AG09309 (cell line): Measurements from ENCODE around the gene PRELID3B.

Source experiments
- DNase-seq: peaks from one replicate; pipeline ENCODE4 v3.0.0-alpha.2; 2010; ENCODE audit warnings: low read depth
- H3K4me3 ChIP-seq: 2 replicates; pipeline ENCODE4 v1.5.1; 2011; ENCODE audit warnings: mild to moderate bottlenecking, low read depth, low read length, moderate library complexity; ENCODE audit not compliant: control insufficient read depth
- CTCF ChIP-seq: IDR thresholded peaks from 2 replicates; pipeline ENCODE4 v1.5.1; 2011; ENCODE audit warnings: mild to moderate bottlenecking, low read depth, low read length, inconsistent platforms; ENCODE audit not compliant: insufficient read depth, control insufficient read depth; ENCODE audit errors: missing control alignments

The PRELID3B gene

GRCh38 chr20:58991715-58992114 is 50.9 kb downstream of the PRELID3B start:
- no peak for DNase-seq
- TF ChIP-seq CTCF = no peak
- no peak overlapping the region for H3K4me3 ChIP-seq

- DNase-seq = no peak
- H3K4me3 ChIP-seq = no peak overlapping the region
- no peak for TF ChIP-seq CTCF
These were observed 51.7 kb downstream of the PRELID3B start for GRCh38 chr20:58990651-58991445.

- no peak for DNase-seq
- TF ChIP-seq CTCF = no peak
- no peak overlapping the region for H3K4me3 ChIP-seq
These were observed 53.4 kb downstream of the PRELID3B start for GRCh38 chr20:58989196-58989595.

GRCh38 chr20:58988565-58988882 is 54.1 kb downstream of the PRELID3B start:
- DNase-seq = no peak
- TF ChIP-seq CTCF = no peak
- H3K4me3 ChIP-seq = no peak overlapping the region

GRCh38 chr20:58987790-58988564 is 54.6 kb downstream of the PRELID3B start:
- DNase-seq = no peak
- H3K4me3 ChIP-seq = no peak overlapping the region
- no peak for TF ChIP-seq CTCF

- no peak for TF ChIP-seq CTCF
- H3K4me3 ChIP-seq = no peak overlapping the region
- no peak for DNase-seq
These were observed 55.5 kb downstream of the PRELID3B start for GRCh38 chr20:58986968-58987517.
